Endothelial cell (in vitro differentiated cells): Measurements from ENCODE around the gene CYFIP1. TPM values are rescaled to one million over a fixed set of nuclear protein-coding genes. Genes with fewer than 3 reads are reported as not detected.

ENCODE experiments used
- DNase-seq: peaks from one replicate; pipeline ENCODE4 v3.0.0; 2021; ENCODE audit warnings: low spot score
- H3K27ac Mint-ChIP-seq: one replicate; pipeline ENCODE4 v1.8.0; 2021; ENCODE audit warnings: mixed read lengths, inconsistent platforms; ENCODE audit not compliant: unreplicated experiment
- H3K27me3 Mint-ChIP-seq: one replicate; pipeline ENCODE4 v1.8.0; 2021; ENCODE audit warnings: mild to moderate bottlenecking, moderate library complexity, mixed read lengths, inconsistent platforms; ENCODE audit not compliant: unreplicated experiment
- H3K36me3 Mint-ChIP-seq: one replicate; pipeline ENCODE4 v1.8.0; 2021; ENCODE audit warnings: mild to moderate bottlenecking, low read depth, mixed read lengths, inconsistent platforms; ENCODE audit not compliant: unreplicated experiment
- H3K4me1 Mint-ChIP-seq: one replicate; pipeline ENCODE4 v1.8.0; 2021; ENCODE audit warnings: mild to moderate bottlenecking, mixed read lengths, inconsistent platforms; ENCODE audit not compliant: unreplicated experiment
- H3K4me3 Mint-ChIP-seq: one replicate; pipeline ENCODE4 v1.8.0; 2021; ENCODE audit warnings: mild to moderate bottlenecking, mixed read lengths, inconsistent platforms; ENCODE audit not compliant: unreplicated experiment
- H3K9me3 Mint-ChIP-seq: one replicate; pipeline ENCODE4 v1.8.0; 2021; ENCODE audit warnings: mixed read lengths, inconsistent platforms; ENCODE audit not compliant: unreplicated experiment
- CTCF ChIP-seq: fragments of 200-600 bp; sonication (generic); IDR thresholded peaks from one replicate; pipeline ENCODE4 v1.5.0; 2021; ENCODE audit warnings: antibody characterized with exemption; ENCODE audit not compliant: unreplicated experiment
- total RNA-seq: library from RNA; stranded (reverse); fragmentation: NEBNext Ultra II Directional; extraction: Animal tissue kit (Norgen Biotek cat#: 25700); gene quantifications from one replicate; pipeline ENCODE4 v1.2.1, GENCODE V29; 2021; ENCODE audit not compliant: unreplicated experiment

The CYFIP1 gene
- total RNA-seq, 1 donor from 2014 or later, result 154 TPM

- H3K9me3 Mint-ChIP-seq, result no peaks in the 10 kb centered on the region
- no peak for DNase-seq
- TF ChIP-seq CTCF, result no peak
- no peak overlapping the region for H3K27ac Mint-ChIP-seq
- peaks cover 6% of the 10 kb centered on the region for H3K27me3 Mint-ChIP-seq
- H3K4me3 Mint-ChIP-seq, result no peak overlapping the region
- H3K36me3 Mint-ChIP-seq, result peaks cover 28% of the 10 kb centered on the region
- peaks cover 3% of the 10 kb centered on the region for H3K4me1 Mint-ChIP-seq
Observed at GRCh38 chr15:22902981-22903380, 77.2 kb downstream of the CYFIP1 start.

GRCh38 chr15:22902578-22902977 is 77.6 kb downstream of the CYFIP1 start:
- no peaks in the 10 kb centered on the region for H3K4me1 Mint-ChIP-seq
- peaks cover 27% of the 10 kb centered on the region for H3K36me3 Mint-ChIP-seq
- H3K4me3 Mint-ChIP-seq, result no peak overlapping the region
- peaks cover 6% of the 10 kb centered on the region for H3K27me3 Mint-ChIP-seq
- DNase-seq, result no peak
- TF ChIP-seq CTCF, result no peak
- no peaks in the 10 kb centered on the region for H3K9me3 Mint-ChIP-seq
- H3K27ac Mint-ChIP-seq, result no peak overlapping the region

GRCh38 chr15:22902046-22902445 is 78.1 kb downstream of the CYFIP1 start:
- no peak for DNase-seq

GRCh38 chr15:22895465-22896190 is 84.5 kb downstream of the CYFIP1 start:
- TF ChIP-seq CTCF, result no peak
- DNase-seq, result no peak
- Mint-ChIP-seq H3K36me3 (peaks cover 39% of the 10 kb centered on the region), H3K4me3 (no peak overlapping the region), H3K9me3 (no peaks in the 10 kb centered on the region), H3K27me3 (peaks cover 11% of the 10 kb centered on the region), H3K4me1 (no peaks in the 10 kb centered on the region), H3K27ac (no peak overlapping the region)

More at GRCh38 chr15:22902046-22902445, 78.1 kb downstream of the CYFIP1 start:
- H3K9me3 Mint-ChIP-seq, result no peaks in the 10 kb centered on the region
- TF ChIP-seq CTCF, result no peak
- H3K27me3 Mint-ChIP-seq, result peaks cover 6% of the 10 kb centered on the region
- H3K27ac Mint-ChIP-seq, result no peak overlapping the region
- no peaks in the 10 kb centered on the region for H3K4me1 Mint-ChIP-seq
- no peak overlapping the region for H3K4me3 Mint-ChIP-seq
- H3K36me3 Mint-ChIP-seq, result peaks cover 28% of the 10 kb centered on the region

GRCh38 chr15:22893881-22894280 is 86.3 kb downstream of the CYFIP1 start:
- Mint-ChIP-seq H3K4me3 (no peak overlapping the region), H3K36me3 (peaks cover 40% of the 10 kb centered on the region), H3K4me1 (no peaks in the 10 kb centered on the region), H3K9me3 (no peaks in the 10 kb centered on the region), H3K27me3 (peaks cover 11% of the 10 kb centered on the region), H3K27ac (no peak overlapping the region)
- no peak for TF ChIP-seq CTCF
- no peak for DNase-seq
